ENCODE results near the gene PDC. TPM values are rescaled to one million over a fixed set of nuclear protein-coding genes. Genes with fewer than 3 reads are reported as not detected.

Gene PDC
- total and polyA plus RNA-seq, 8 donors: not detected

GRCh38 chr1:186496171-186496851 is 35.4 kb upstream of the PDC start:
- H3K9me3 ChIP-seq: no peaks in the 10 kb centered on the region
- TF ChIP-seq EP300 (IDR thresholded peaks at IDR 0.05) (no peak), POLR2AphosphoS5 (IDR thresholded peaks at IDR 0.05) (no peak), POLR2A (IDR thresholded peaks at IDR 0.05) (no peak), CTCF (IDR thresholded peaks at IDR 0.05) (no peak)
- intact Hi-C loops (cut with DNase I; ENCODE audit: low total_unique reads): no loop called here
- H3K4me1 ChIP-seq: peaks cover 0 to 5% (median 0%) of the 10 kb centered on the region in 4 donors
- H3K27me3 ChIP-seq: no peaks in the 10 kb centered on the region
- no peak overlapping the region for H3K27ac ChIP-seq
- H3K36me3 ChIP-seq: no peaks in the 10 kb centered on the region
- WGBS, 5 donors: 80 to 99% (median 94%) methylated on average over 2 of the region's 2 CpGs
- DNase-seq: no peak
- H3K4me3 ChIP-seq: no peak overlapping the region

GRCh38 chr1:186494832-186495271 is 33.9 kb upstream of the PDC start:
- intact Hi-C loops (cut with DNase I; ENCODE audit: low total_unique reads): no loop called here
- Histone ChIP-seq H3K4me1 (peaks cover 0 to 5% (median 0%) of the 10 kb centered on the region in 4 donors), H3K4me3 (no peak overlapping the region), H3K36me3 (no peaks in the 10 kb centered on the region), H3K27ac (no peak overlapping the region), H3K27me3 (no peaks in the 10 kb centered on the region), H3K9me3 (no peaks in the 10 kb centered on the region)
- TF ChIP-seq CTCF (IDR thresholded peaks at IDR 0.05) (no peak), EP300 (IDR thresholded peaks at IDR 0.05) (no peak), POLR2AphosphoS5 (IDR thresholded peaks at IDR 0.05) (no peak), POLR2A (IDR thresholded peaks at IDR 0.05) (no peak)
- WGBS, 5 donors: 76 to 97% (median 80%) methylated on average over 2 of the region's 2 CpGs
- DNase-seq: no peak

- WGBS, 5 donors: 35 to 61% (median 47%) methylated on average over 7 of the region's 7 CpGs
- Histone ChIP-seq H3K36me3 (no peaks in the 10 kb centered on the region), H3K4me1 (peaks cover 0 to 5% (median 0%) of the 10 kb centered on the region in 4 donors), H3K4me3 (no peak overlapping the region), H3K27ac (no peak overlapping the region), H3K9me3 (no peaks in the 10 kb centered on the region), H3K27me3 (no peaks in the 10 kb centered on the region)
- TF ChIP-seq CTCF (IDR thresholded peaks at IDR 0.05) (no peak), EP300 (IDR thresholded peaks at IDR 0.05) (no peak), POLR2A (IDR thresholded peaks at IDR 0.05) (no peak), POLR2AphosphoS5 (IDR thresholded peaks at IDR 0.05) (no peak)
- no peak for DNase-seq
- intact Hi-C loops (cut with DNase I; ENCODE audit: low total_unique reads): no loop called here
Measured at GRCh38 chr1:186492531-186493291, 31.8 kb upstream of the PDC start.

- intact Hi-C loops (cut with DNase I; ENCODE audit: low total_unique reads): no loop called here
- no peak for DNase-seq
Measured at GRCh38 chr1:186491336-186491735, 30.4 kb upstream of the PDC start.

More at GRCh38 chr1:186491336-186491735, 30.4 kb upstream of the PDC start:
- no peak for TF ChIP-seq EP300 (IDR thresholded peaks at IDR 0.05)
- TF ChIP-seq POLR2AphosphoS5 (IDR thresholded peaks at IDR 0.05): no peak
- TF ChIP-seq CTCF (IDR thresholded peaks at IDR 0.05): no peak
- no peak for TF ChIP-seq POLR2A (IDR thresholded peaks at IDR 0.05)
- 90 to 97% (median 93%) methylated on average over 2 of the region's 2 CpGs for WGBS, 5 donors
- no peaks in the 10 kb centered on the region for H3K36me3 ChIP-seq
- no peak overlapping the region for H3K4me3 ChIP-seq
- H3K27ac ChIP-seq: no peak overlapping the region
- H3K27me3 ChIP-seq: no peaks in the 10 kb centered on the region
- H3K9me3 ChIP-seq: no peaks in the 10 kb centered on the region
- peaks cover 0 to 5% (median 0%) of the 10 kb centered on the region in 4 donors for H3K4me1 ChIP-seq

All from stomach (tissue), 9 donors.